Measurements from ENCODE around the gene SACS.

DNA sequence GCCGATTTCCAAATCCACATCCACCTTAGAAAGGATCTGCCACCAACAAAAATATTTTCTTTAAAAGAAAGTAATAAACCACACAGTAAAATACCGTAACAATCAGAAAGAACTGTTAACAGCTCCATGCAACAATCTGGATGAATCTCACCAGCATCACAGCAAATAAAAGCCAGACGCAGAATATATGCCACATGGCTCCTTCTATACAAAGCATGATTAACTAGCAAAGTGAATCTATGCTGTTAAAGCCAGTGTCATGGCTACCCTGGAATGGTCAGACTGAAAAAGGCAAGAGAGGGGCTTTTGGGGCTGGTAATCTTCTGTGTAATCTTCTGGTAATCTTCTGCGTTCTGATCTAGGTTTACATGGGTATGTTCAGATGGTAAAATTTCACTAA is 81.3 kb downstream of the SACS start:
- TF ChIP-seq, protein P1, sequence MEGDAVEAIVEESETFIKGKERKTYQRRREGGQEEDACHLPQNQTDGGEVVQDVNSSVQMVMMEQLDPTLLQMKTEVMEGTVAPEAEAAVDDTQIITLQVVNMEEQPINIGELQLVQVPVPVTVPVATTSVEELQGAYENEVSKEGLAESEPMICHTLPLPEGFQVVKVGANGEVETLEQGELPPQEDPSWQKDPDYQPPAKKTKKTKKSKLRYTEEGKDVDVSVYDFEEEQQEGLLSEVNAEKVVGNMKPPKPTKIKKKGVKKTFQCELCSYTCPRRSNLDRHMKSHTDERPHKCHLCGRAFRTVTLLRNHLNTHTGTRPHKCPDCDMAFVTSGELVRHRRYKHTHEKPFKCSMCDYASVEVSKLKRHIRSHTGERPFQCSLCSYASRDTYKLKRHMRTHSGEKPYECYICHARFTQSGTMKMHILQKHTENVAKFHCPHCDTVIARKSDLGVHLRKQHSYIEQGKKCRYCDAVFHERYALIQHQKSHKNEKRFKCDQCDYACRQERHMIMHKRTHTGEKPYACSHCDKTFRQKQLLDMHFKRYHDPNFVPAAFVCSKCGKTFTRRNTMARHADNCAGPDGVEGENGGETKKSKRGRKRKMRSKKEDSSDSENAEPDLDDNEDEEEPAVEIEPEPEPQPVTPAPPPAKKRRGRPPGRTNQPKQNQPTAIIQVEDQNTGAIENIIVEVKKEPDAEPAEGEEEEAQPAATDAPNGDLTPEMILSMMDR (IDR thresholded peaks at IDR 0.05 in 2 of 3, conservative IDR thresholded peaks at IDR 0.05 in 1 of 3; ENCODE audit: borderline replicate concordance in 1 of 3, insufficient read depth in 1 of 3, low read depth in 2 of 3, low read length in 2 of 3) = no peak
- TF ChIP-seq POLR2AphosphoS5 (IDR thresholded peaks at IDR 0.05; ENCODE audit: low read depth, low read length) = no peak
- TF ChIP-seq EZH2 (IDR thresholded peaks at IDR 0.05) = no peak
- TF ChIP-seq, protein P2, sequence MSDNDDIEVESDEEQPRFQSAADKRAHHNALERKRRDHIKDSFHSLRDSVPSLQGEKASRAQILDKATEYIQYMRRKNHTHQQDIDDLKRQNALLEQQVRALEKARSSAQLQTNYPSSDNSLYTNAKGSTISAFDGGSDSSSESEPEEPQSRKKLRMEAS (IDR thresholded peaks at IDR 0.05) = no peak
- TF ChIP-seq TCF7L2 (IDR thresholded peaks at IDR 0.05; ENCODE audit: borderline replicate concordance, extremely low read depth, insufficient read depth, insufficient read length) = no peak
- TF ChIP-seq POLR2A (IDR thresholded peaks at IDR 0.05; ENCODE audit: borderline replicate concordance, extremely low read depth, insufficient read depth, insufficient read length) = no peak
- TF ChIP-seq CEBPB (IDR thresholded peaks at IDR 0.05; ENCODE audit: low read depth) = no peak
- TF ChIP-seq EZH2phosphoT487 (IDR thresholded peaks at IDR 0.05; ENCODE audit: borderline replicate concordance) = no peak
- TF ChIP-seq, protein P3, sequence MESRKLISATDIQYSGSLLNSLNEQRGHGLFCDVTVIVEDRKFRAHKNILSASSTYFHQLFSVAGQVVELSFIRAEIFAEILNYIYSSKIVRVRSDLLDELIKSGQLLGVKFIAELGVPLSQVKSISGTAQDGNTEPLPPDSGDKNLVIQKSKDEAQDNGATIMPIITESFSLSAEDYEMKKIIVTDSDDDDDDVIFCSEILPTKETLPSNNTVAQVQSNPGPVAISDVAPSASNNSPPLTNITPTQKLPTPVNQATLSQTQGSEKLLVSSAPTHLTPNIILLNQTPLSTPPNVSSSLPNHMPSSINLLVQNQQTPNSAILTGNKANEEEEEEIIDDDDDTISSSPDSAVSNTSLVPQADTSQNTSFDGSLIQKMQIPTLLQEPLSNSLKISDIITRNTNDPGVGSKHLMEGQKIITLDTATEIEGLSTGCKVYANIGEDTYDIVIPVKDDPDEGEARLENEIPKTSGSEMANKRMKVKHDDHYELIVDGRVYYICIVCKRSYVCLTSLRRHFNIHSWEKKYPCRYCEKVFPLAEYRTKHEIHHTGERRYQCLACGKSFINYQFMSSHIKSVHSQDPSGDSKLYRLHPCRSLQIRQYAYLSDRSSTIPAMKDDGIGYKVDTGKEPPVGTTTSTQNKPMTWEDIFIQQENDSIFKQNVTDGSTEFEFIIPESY (IDR thresholded peaks at IDR 0.05; ENCODE audit: extremely low read depth, insufficient replicate concordance, low read length) = no peak
- TF ChIP-seq EGR1 (IDR thresholded peaks at IDR 0.05; ENCODE audit: low read depth) = no peak
- TF ChIP-seq ZNF274 (IDR thresholded peaks at IDR 0.05; ENCODE audit: low read depth, low read length) = no peak
